NCI-H2227 (cell line): ENCODE data around the gene SCAP.
"Not testable (repeated sequence)": the region's sequence is repeated elsewhere in the genome, so short reads cannot be mapped to it uniquely, and the experiment has no call there.

Experiments used
- DNase-seq: peaks from one replicate; lab custom pipeline; 2025; ENCODE audit not compliant: unreplicated experiment; lab: John Stamatoyannopoulos, UW

The SCAP gene

GRCh38 chr3:47481763-47482162 lies 6.0 kb upstream of the SCAP start:
- not testable (repeated sequence) for DNase-seq

DNA sequence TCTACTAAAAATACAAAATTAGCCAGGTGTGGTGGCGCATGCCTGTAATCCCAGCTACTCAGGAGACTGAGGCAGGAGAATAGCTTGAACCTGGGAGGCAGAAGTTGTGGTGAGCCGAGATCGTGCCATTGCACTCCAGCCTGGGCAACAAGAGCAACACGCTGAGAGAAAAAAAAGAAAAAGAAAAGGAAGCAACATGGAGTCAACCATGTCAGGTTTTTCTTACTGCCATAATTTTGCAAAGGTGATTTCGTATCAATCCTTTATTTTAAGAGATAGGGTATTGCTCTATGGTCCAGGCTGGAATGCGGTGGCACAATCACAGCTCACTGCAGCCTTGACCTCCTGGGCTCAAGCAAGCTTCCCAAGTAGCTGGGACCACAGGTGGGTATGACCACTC lies 4.5 kb upstream of the SCAP start:
- not testable (repeated sequence) for DNase-seq

DNA sequence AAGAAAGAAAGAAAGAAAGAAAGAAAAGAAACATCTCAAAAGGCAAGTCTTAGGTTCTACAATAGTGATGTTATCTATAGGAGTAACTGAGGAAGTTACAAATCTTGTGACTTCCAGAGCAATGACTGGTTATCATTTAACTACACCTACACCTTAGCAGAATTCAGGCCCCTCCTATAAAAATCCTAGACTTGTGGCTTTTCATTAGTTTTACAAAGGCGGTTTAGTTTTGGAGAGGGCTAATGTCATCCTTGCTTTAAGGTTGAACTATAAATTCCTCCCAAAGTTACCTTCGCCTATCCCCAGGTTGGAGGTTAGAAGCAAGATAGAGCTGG lies 4.1 kb upstream of the SCAP start:
- DNase-seq: no peak

DNA sequence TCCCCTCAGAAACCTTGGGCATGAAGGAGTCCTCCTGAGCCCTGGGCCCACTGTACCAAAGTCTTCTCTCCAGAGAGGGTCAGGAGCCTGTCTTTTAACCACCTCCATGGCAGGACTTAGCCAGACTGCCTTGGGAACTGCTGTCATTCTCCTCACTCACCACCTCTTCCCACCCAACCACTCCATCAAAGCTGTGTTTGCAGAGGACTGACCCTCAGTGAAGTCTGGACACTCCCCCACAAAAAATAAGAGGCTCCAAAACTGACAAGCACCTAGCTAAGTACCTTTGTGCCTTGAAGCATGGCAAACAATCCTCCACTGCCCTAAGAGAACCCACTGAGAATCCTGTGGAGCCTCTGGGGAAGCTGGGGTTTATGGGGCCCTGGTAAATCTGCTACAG lies 2.3 kb upstream of the SCAP start:
- no peak for DNase-seq

DNA sequence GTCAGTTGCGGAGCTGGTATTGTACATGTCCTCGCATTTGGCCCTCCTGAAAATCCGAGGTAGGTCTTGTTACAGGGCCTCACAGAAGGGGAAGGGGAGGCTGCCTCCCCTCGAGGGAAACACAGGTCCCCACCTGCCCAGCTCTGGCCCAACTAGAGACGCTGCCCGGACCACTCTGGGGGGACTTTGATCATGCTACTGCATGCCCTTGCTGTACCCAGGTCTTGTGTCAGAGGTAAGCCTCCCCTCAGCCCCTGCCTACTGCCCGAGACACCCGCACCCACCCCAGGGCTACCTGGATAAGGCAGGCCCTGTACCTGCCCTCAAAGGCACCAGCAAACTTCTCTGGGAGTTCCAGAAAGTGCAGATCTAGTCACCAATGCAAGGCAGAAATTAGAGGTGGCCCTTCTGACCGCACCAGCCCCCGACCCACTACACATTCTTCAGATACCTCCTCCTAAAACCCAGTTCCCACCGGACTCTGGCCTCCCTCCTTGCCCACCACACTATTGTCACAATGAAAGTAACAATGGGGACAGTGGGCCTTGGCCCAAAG lies 981 bp upstream of the SCAP start:
- DNase-seq: no peak

GRCh38 chr3:47476330-47476626 lies 537 bp upstream of the SCAP start:
- DNase-seq: no peak

GRCh38 chr3:47475029-47475569 lies 642 bp downstream of the SCAP start:
- no peak for DNase-seq

DNA sequence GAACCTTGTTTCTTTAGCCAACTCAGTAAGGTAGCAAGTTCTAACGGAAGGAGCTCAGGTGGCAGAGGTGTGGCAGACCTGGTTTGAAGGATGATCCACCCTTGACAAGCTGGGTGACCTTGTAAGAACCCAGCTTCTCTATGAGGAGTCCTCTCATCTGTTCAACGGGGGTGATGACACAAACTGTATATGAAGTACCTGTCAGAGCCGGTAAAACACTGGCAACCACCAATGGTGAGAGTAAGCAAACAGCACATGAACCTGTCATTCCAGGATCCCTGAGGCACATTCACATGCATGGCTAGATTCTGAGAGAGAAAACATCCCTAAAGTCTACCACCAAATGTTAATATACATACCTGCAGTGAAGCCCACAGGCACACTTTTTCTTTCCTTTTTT lies 2.4 kb downstream of the SCAP start:
- DNase-seq: no peak

DNA sequence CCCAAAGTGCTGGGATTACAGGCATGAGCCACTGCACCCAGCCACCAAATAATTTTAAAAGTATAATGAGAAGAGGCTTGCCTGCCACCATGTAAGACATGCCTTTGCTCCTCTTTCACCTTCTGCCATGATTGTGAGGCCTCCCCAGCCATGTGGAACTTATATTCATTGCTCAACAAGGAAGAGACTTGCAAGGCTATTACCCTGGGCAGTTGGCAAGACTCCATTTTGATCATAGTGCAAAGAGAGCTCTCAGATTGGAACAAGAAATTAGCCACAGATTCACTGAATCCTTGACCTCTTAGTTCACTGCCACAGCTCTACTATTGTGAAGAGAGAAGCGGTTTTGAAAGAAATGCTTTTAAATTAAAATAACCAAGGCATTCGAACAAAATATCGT lies 6.1 kb downstream of the SCAP start:
- no peak for DNase-seq

- DNase-seq: not testable (repeated sequence)
Measured at GRCh38 chr3:47468315-47468714, 7.4 kb downstream of the SCAP start.

GRCh38 chr3:47464588-47464987 lies 11.2 kb downstream of the SCAP start:
- DNase-seq: no peak

DNA sequence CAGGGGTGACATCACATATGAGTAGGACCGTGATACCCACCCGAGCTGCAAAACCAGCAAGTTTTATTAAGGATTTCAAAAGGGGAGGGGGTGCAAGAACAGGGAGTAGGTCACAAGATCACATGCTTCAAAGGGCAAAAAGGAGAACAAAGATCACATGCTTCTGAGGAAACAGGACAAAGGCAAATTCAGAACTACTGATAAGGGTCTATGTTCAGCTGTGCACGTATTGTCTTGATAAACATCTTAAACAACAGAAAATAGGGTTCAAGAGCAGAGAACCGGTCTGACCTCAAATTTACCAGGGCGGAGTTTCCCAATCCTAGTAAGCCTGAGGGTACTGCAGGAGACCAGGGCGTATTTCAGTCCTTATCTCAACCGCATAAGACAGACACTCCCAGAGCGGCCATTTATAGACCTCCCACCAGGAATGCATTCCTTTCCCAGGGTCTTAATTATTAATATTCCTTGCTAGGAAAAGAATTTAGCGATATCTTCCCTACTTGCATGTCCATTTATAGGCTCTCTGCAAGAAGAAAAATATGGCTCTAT lies 16.1 kb downstream of the SCAP start:
- not testable (repeated sequence) for DNase-seq

DNA sequence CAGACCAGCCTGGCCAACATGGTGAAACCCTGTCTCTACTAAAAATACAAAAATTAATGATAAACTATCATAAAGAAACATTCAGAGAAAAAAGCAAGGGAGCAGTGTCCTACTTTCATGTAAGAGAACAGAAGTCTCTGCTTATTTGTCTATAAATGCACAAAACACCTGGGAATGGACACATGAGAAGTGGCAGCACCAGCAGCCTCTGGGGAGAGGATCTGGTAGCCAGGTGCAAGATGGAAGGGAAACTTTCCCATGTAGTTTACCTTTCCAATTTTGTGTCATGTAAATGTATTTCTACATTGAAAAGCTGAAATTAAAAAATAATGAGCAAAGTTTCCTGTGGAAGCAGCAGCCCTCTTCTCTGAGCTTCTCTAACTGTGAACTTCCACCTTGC lies 18.8 kb downstream of the SCAP start:
- no peak for DNase-seq

DNA sequence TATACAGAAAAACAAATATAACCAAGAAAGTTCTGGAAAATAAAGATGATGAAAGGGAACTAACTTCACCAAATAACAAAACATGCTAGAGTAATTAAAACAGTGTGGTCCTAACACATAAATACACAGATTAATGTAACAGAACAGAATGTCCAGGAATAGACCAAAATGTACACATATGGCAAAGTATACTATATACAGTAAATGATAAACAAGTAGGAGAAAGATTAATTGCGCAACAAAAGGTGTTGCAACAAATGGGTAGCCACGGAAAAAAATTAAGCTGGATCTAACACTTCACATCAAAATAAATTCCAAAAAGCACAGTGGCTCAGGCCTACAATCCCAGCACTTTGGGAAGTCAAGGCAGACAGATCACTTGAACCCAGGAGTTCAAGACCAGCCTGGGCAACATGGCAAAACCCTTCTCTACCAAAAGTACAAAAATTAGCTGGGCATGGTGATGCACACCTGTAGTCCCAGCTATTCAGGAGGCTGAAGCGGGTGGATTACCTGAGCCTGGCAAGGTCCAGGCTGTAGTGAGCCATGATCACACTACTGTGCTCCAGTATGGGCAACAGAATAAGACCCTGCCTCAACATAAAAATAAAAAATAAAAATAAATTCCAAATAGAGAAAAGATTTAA lies 19.8 kb downstream of the SCAP start:
- DNase-seq: no peak

DNA sequence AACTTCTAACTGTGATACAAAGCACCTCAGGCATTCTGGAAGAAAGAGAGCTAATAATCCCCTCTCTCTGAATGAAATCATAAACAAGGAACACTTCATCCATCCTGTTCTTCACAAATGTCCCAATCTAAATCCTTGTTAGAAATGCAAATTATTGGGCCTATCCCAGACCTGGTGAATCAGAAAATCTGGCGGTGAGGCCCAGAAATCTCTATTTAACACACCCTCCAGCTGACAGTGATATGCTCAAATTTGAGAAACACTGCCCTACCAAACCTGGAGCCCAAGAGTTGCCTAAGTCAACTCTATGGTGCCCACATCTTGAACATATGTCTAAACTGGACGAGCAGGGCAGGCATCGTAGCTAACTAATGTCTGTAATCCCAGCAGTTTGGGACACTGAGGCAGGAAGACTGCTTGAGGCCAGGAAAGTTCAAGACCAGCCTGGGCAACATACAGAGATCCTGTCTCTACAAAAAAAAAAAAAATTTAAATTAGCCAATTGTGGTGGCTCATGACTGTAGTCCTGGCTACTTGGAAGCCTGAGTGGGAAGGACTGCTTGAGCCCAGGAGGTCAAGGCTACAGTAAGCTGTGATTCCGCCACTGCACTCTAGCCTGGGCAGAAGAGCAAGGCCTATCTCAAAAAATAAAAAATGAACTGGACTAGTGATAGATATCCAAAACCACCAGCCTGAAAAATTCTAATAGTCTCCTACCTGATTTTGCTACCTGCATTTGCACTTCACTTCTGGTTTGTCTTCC lies 23.1 kb downstream of the SCAP start:
- DNase-seq: no peak

- no peak for DNase-seq
Measured at GRCh38 chr3:47444103-47444502, 31.6 kb downstream of the SCAP start.

- no peak for DNase-seq
Measured at GRCh38 chr3:47443611-47443995, 32.1 kb downstream of the SCAP start.

GRCh38 chr3:47441796-47442551 lies 33.8 kb downstream of the SCAP start:
- no peak for DNase-seq

DNA sequence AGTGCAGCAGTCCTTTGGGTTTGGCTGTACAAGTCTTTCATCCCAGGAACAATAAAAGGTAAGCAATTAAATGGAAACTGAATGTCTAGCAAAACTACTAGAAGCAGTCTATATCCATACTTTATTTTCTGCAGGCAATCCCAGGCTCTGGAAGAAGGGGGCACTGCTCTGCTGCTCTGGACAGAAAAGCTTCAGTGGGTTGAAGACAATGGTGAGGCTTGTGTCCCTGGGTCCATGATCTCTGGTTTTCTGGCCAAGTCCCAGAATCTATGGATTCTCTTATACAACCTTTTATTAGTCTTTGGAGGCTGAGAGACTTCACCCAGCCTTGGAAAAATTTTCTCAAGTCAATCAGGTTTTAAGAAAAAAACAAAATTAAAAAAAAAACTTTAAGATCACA lies 35.6 kb downstream of the SCAP start:
- no peak for DNase-seq

GRCh38 chr3:47436180-47436579 lies 39.6 kb downstream of the SCAP start:
- DNase-seq: no peak

- DNase-seq: no peak
Measured at GRCh38 chr3:47434849-47435248, 40.9 kb downstream of the SCAP start.

DNA sequence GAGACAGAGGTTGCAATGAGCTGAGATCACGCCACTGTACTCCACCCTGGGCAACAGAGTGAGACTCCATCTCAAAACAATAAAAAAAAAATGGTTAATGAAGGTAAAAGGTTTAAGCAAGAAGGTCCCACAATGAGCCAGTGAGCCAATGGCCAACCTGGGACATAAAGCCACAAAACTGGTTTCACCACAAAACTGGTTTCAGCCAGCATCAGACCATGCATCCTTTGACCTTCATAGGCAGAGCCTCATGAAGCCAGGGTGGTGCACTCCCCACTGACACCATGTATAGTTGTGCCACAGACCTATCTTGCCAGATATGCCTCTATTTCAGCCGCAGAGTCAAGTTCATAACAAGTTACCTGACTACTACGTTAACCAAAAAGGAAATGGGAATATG lies 41.9 kb downstream of the SCAP start:
- no peak for DNase-seq
